Tibial nerve (tissue), 3 donors: ENCODE results near the gene PGAP3.

Experiments
- POLR2A ChIP-seq, 2 donors: fragments of 450-650 bp; IDR thresholded peaks; one replicate each; pipeline ENCODE4 v1.6.1; 2017; ENCODE audit warnings: antibody characterized with exemption in 2 of 2, mild to moderate bottlenecking in 2 of 2, moderate library complexity in 2 of 2
- TF ChIP-seq, protein P1 (sequence below), 5 experiments: fragments of 200-600 bp in 3 of 5; fragments of 450-650 bp in 2 of 5; sonication (generic) in 3 of 5; IDR thresholded peaks; one replicate each; pipeline ENCODE4 v1.5.1; 2016 to 2019; ENCODE audit warnings: antibody characterized with exemption in 5 of 5, mild to moderate bottlenecking in 3 of 5, moderate library complexity in 2 of 5

DNA sequence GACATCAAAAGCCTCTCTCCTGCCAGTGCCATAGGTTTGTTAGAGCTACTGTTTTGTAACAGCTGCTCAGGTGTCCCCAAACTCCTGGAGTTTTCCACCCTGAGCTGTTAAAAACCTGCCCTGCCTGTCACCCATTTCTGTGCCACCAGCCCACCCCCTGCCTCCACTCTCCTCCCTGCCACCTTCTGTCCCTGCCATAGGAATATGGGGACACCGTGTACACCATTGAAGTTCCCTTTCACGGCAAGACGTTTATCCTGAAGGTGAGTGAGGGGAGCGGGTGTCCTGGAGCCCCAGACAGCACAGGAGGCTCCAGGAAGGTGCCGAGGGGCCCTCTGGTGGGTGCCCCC, 27.9 kb downstream of the PGAP3 start:
- TF ChIP-seq, protein P1, sequence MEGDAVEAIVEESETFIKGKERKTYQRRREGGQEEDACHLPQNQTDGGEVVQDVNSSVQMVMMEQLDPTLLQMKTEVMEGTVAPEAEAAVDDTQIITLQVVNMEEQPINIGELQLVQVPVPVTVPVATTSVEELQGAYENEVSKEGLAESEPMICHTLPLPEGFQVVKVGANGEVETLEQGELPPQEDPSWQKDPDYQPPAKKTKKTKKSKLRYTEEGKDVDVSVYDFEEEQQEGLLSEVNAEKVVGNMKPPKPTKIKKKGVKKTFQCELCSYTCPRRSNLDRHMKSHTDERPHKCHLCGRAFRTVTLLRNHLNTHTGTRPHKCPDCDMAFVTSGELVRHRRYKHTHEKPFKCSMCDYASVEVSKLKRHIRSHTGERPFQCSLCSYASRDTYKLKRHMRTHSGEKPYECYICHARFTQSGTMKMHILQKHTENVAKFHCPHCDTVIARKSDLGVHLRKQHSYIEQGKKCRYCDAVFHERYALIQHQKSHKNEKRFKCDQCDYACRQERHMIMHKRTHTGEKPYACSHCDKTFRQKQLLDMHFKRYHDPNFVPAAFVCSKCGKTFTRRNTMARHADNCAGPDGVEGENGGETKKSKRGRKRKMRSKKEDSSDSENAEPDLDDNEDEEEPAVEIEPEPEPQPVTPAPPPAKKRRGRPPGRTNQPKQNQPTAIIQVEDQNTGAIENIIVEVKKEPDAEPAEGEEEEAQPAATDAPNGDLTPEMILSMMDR (IDR thresholded peaks at IDR 0.05) = no peak
- no peak for TF ChIP-seq POLR2A (IDR thresholded peaks at IDR 0.05)
